BE2C (cell line): ENCODE measurements around the gene C5orf46.

Experiments used
- DNase-seq: peaks from one replicate; pipeline ENCODE4 v3.0.0-alpha.2; 2020
- H3K27me3 ChIP-seq: fragments of 250-450 bp; sonication (Bioruptor Pico); 2 replicates; pipeline ENCODE4 v1.5.1; 2020; ENCODE audit warnings: mild to moderate bottlenecking
- H3K36me3 ChIP-seq: fragments of 250-450 bp; sonication (Bioruptor Pico); 2 replicates; pipeline ENCODE4 v1.5.1; 2020; ENCODE audit warnings: mild to moderate bottlenecking
- H3K4me1 ChIP-seq: fragments of 250-450 bp; sonication (Bioruptor Pico); 2 replicates; pipeline ENCODE4 v1.5.1; 2020
- H3K4me3 ChIP-seq: 2 replicates; pipeline ENCODE4 v1.5.1; 2011; ENCODE audit warnings: low read depth, low read length
- H3K9me3 ChIP-seq: fragments of 250-450 bp; sonication (Bioruptor Pico); 2 replicates; pipeline ENCODE4 v1.5.1; 2020
- TF ChIP-seq, protein P1 (sequence below): IDR thresholded peaks from 2 replicates; pipeline ENCODE4 v1.5.1; 2012; ENCODE audit warnings: mild to moderate bottlenecking, low read depth, low read length

The C5orf46 gene

DNA sequence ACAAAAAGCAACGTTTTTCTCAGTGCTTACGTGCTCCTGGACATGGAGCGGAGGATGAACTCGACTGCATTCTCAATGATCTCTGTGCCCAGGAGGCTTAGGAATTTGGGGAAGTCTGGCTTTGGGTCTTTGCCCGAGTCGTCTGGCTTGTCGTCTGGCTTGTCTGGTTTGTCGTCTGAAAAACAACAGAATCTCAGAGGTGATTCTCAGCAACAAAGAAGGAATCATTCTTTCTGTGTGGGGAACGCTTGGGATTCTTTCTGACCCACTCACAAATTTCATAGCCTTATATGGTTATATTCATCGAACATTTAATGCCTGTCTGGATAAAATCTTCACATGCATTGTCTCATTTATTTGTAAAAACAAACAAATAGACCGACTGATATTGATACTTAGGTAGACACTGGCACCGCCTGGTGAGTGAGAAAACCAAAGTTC lies 4.7 kb downstream of the C5orf46 start:
- DNase-seq: no peak
- Histone ChIP-seq H3K4me1 (no peaks in the 10 kb centered on the region), H3K27me3 (no peaks in the 10 kb centered on the region), H3K4me3 (no peak overlapping the region), H3K36me3 (no peaks in the 10 kb centered on the region), H3K9me3 (no peaks in the 10 kb centered on the region)
- TF ChIP-seq, protein P1, sequence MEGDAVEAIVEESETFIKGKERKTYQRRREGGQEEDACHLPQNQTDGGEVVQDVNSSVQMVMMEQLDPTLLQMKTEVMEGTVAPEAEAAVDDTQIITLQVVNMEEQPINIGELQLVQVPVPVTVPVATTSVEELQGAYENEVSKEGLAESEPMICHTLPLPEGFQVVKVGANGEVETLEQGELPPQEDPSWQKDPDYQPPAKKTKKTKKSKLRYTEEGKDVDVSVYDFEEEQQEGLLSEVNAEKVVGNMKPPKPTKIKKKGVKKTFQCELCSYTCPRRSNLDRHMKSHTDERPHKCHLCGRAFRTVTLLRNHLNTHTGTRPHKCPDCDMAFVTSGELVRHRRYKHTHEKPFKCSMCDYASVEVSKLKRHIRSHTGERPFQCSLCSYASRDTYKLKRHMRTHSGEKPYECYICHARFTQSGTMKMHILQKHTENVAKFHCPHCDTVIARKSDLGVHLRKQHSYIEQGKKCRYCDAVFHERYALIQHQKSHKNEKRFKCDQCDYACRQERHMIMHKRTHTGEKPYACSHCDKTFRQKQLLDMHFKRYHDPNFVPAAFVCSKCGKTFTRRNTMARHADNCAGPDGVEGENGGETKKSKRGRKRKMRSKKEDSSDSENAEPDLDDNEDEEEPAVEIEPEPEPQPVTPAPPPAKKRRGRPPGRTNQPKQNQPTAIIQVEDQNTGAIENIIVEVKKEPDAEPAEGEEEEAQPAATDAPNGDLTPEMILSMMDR: no peak

DNA sequence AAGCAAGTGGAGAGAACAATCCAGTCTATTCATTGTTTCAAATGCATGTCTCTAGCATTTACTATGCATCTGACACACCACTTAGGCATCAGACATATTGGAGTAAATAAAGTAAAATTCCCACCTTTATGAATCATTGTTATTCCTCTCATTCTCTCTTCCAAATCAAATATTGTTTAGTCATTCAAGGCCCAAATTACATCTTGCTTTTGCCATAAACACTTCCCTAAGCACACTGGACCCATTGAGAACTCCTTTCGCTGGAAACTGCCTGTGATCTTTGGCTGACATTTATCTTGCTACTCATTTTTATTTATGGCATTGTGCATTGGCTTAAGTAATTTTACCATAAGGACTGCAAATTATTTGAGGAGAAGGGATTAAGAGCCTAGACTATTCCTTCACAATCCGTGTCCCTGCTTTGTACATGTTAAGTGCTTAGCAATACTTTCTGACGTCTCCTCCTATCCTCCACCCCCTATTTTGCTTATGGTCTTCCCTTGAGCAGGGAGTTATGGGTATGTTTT lies 7.4 kb downstream of the C5orf46 start:
- H3K9me3 ChIP-seq: no peaks in the 10 kb centered on the region
- no peaks in the 10 kb centered on the region for H3K36me3 ChIP-seq
- no peak overlapping the region for H3K4me3 ChIP-seq
- TF ChIP-seq, protein P1: no peak
- no peaks in the 10 kb centered on the region for H3K4me1 ChIP-seq
- no peaks in the 10 kb centered on the region for H3K27me3 ChIP-seq
- no peak for DNase-seq

DNA sequence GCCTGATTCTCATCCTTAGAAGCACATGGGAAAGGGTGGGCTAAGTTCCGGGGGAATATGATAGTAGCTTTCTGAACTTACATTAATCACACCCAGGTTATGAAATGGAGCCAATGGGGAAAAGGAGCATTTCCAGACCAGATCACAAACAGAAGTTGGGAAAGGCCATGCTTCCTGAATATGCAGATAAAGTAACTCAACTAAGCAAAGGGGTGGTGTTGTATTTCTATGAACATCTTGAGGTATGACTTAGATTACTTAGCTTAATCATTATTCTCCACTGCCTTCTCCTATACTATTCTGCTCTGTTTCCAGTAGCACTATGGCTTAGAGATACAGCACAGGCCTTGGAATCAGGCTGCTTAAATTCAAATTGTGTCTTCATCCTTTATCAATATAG lies 10.5 kb downstream of the C5orf46 start:
- TF ChIP-seq, protein P1: no peak
- no peak for DNase-seq
- H3K4me1 ChIP-seq: no peaks in the 10 kb centered on the region

GRCh38 chr5:147893820-147894219 lies 12.5 kb downstream of the C5orf46 start:
- H3K36me3 ChIP-seq: no peaks in the 10 kb centered on the region

More for the DNA sequence above, 10.5 kb downstream of the C5orf46 start:
- no peaks in the 10 kb centered on the region for H3K9me3 ChIP-seq
- no peaks in the 10 kb centered on the region for H3K36me3 ChIP-seq
- no peaks in the 10 kb centered on the region for H3K27me3 ChIP-seq
- no peak overlapping the region for H3K4me3 ChIP-seq

GRCh38 chr5:147892696-147893296 lies 13.5 kb downstream of the C5orf46 start:
- no peaks in the 10 kb centered on the region for H3K9me3 ChIP-seq
- peaks cover 4% of the 10 kb centered on the region; the same call in 1 of the 2 replicates for H3K27me3 ChIP-seq
- TF ChIP-seq, protein P1: no peak
- no peaks in the 10 kb centered on the region for H3K4me1 ChIP-seq
- H3K4me3 ChIP-seq: no peak overlapping the region
- no peak for DNase-seq
- no peaks in the 10 kb centered on the region for H3K36me3 ChIP-seq

More at GRCh38 chr5:147893820-147894219, 12.5 kb downstream of the C5orf46 start:
- Histone ChIP-seq H3K9me3 (no peaks in the 10 kb centered on the region), H3K27me3 (peaks cover 4% of the 10 kb centered on the region; the same call in 1 of the 2 replicates), H3K4me3 (no peak overlapping the region), H3K4me1 (no peaks in the 10 kb centered on the region)
- DNase-seq: no peak
- TF ChIP-seq, protein P1: no peak

GRCh38 chr5:147887930-147888329 lies 18.4 kb downstream of the C5orf46 start:
- Histone ChIP-seq H3K4me1 (no peaks in the 10 kb centered on the region), H3K9me3 (no peaks in the 10 kb centered on the region), H3K4me3 (no peak overlapping the region), H3K36me3 (no peaks in the 10 kb centered on the region), H3K27me3 (peaks cover 7% of the 10 kb centered on the region)
- TF ChIP-seq, protein P1: no peak
- no peak for DNase-seq
